ENCODE results near the gene RNF214. TPM values are rescaled to one million over a fixed set of nuclear protein-coding genes. Genes with fewer than 3 reads are reported as not detected.

Gene RNF214
- total and polyA plus RNA-seq, 3 donors from 2014 or later: 37.8 to 48.9 (median 44.9) TPM

GRCh38 chr11:117284053-117284452 is 51.6 kb downstream of the RNF214 start:
- 77 to 80% methylated on average over 2 of the region's 2 CpGs for WGBS, 2 donors
- DNase-seq: no peak
- TF ChIP-seq CTCF (IDR thresholded peaks at IDR 0.05): no peak
- TF ChIP-seq POLR2A (IDR thresholded peaks at IDR 0.05): no peak
- Histone ChIP-seq H3K36me3 (ENCODE audit: low read depth, missing control alignments) (no peaks in the 10 kb centered on the region), H3K27me3 (no peaks in the 10 kb centered on the region), H3K4me3 (no peak overlapping the region), H3K4me1 (no peaks in the 10 kb centered on the region), H3K9me3 (no peaks in the 10 kb centered on the region), H3K27ac (no peak overlapping the region)
- intact Hi-C loops (cut with DNase I; ENCODE audit: low total_unique reads): no loop called here

GRCh38 chr11:117286588-117286987 is 54.1 kb downstream of the RNF214 start:
- H3K27me3 ChIP-seq: no peaks in the 10 kb centered on the region
- DNase-seq: no peak
- H3K27ac ChIP-seq: no peak overlapping the region
- intact Hi-C loops (cut with DNase I; ENCODE audit: low total_unique reads): no loop called here
- 81 to 90% methylated on average over 2 of the region's 2 CpGs for WGBS, 2 donors
- H3K4me3 ChIP-seq: no peak overlapping the region
- TF ChIP-seq CTCF (IDR thresholded peaks at IDR 0.05) (no peak), POLR2A (IDR thresholded peaks at IDR 0.05) (no peak)
- H3K9me3 ChIP-seq: no peaks in the 10 kb centered on the region
- no peaks in the 10 kb centered on the region for H3K4me1 ChIP-seq
- H3K36me3 ChIP-seq (ENCODE audit: low read depth, missing control alignments): no peaks in the 10 kb centered on the region

- TF ChIP-seq CTCF (IDR thresholded peaks at IDR 0.05): no peak
- no peak for TF ChIP-seq POLR2A (IDR thresholded peaks at IDR 0.05)
- no peaks in the 10 kb centered on the region for H3K9me3 ChIP-seq
- no peak overlapping the region for H3K4me3 ChIP-seq
- H3K27ac ChIP-seq: no peak overlapping the region
- no peaks in the 10 kb centered on the region for H3K36me3 ChIP-seq (ENCODE audit: low read depth, missing control alignments)
- H3K27me3 ChIP-seq: no peaks in the 10 kb centered on the region
- H3K4me1 ChIP-seq: no peaks in the 10 kb centered on the region
- no peak for DNase-seq
- 84 to 89% methylated on average over 3 of the region's 3 CpGs for WGBS, 2 donors
- intact Hi-C loops (cut with DNase I; ENCODE audit: low total_unique reads): no loop called here
Measured at GRCh38 chr11:117287668-117288067, 55.2 kb downstream of the RNF214 start.

- TF ChIP-seq CTCF (IDR thresholded peaks at IDR 0.05) (no peak), POLR2A (IDR thresholded peaks at IDR 0.05) (no peak)
- WGBS, 2 donors: 27 to 50% methylated on average over 1 of the region's 1 CpG
- H3K27me3 ChIP-seq: no peaks in the 10 kb centered on the region
- no peak overlapping the region for H3K4me3 ChIP-seq
- H3K4me1 ChIP-seq: no peaks in the 10 kb centered on the region
- H3K36me3 ChIP-seq (ENCODE audit: low read depth, missing control alignments): no peaks in the 10 kb centered on the region
- H3K9me3 ChIP-seq: no peaks in the 10 kb centered on the region
- H3K27ac ChIP-seq: no peak overlapping the region
- intact Hi-C loops (cut with DNase I; ENCODE audit: low total_unique reads): no loop called here
- no peak for DNase-seq
Measured at GRCh38 chr11:117289795-117290194, 57.3 kb downstream of the RNF214 start.

- H3K36me3 ChIP-seq (ENCODE audit: low read depth, missing control alignments): no peaks in the 10 kb centered on the region
- H3K9me3 ChIP-seq: no peaks in the 10 kb centered on the region
- 92 to 96% methylated on average over 8 of the region's 8 CpGs for WGBS, 2 donors
- TF ChIP-seq CTCF (IDR thresholded peaks at IDR 0.05) (no peak), POLR2A (IDR thresholded peaks at IDR 0.05) (no peak)
- no peaks in the 10 kb centered on the region for H3K27me3 ChIP-seq
- no peaks in the 10 kb centered on the region for H3K4me1 ChIP-seq
- intact Hi-C loops (cut with DNase I; ENCODE audit: low total_unique reads): no loop called here
- no peak within 1 kb of the TSS for H3K27ac ChIP-seq
- no peak within 1 kb of the TSS for H3K4me3 ChIP-seq
- no peak for DNase-seq
Measured at GRCh38 chr11:117290809-117291396, 58.4 kb downstream of the RNF214 start, which contains the start of gene BACE1-AS. Gene BACE1-AS, plus strand, starts transcription at chr11:117291346.
